BJ (cell line): ENCODE measurements around the gene C11orf98. TPM values are rescaled to one million over a fixed set of nuclear protein-coding genes. Genes with fewer than 3 reads are reported as not detected.
A peak's percentile ranks its signal among the peaks of the same experiment; 100 is the strongest.

ENCODE experiments used
- CTCF ChIA-PET: fragments of 350-600 bp; formaldehyde crosslinking; extraction: SDS; loops from one replicate; lab custom pipeline; 2021; ENCODE audit warnings: antibody characterized with exemption, inconsistent platforms; lab: Yijun Ruan, JAX
- POLR2A ChIA-PET: fragments of 300-600 bp; sonication (Branson Sonifier 250); formaldehyde crosslinking; extraction: SDS; loops from one replicate; lab custom pipeline; 2021; ENCODE audit warnings: antibody characterized with exemption; lab: Charles Lee
- DNase-seq: peaks from one replicate; pipeline ENCODE4 v3.0.0-alpha.2; 2011; ENCODE audit warnings: low read depth
- H3K27me3 ChIP-seq: 2 replicates; pipeline ENCODE4 v1.6.0; 2011; ENCODE audit warnings: low read length; ENCODE audit not compliant: control insufficient read depth, insufficient read depth
- H3K36me3 ChIP-seq: 2 replicates; pipeline ENCODE4 v1.5.1; 2011; ENCODE audit warnings: low read length; ENCODE audit not compliant: control insufficient read depth, insufficient read depth
- H3K4me3 ChIP-seq: 2 replicates; pipeline ENCODE4 v1.5.1; 2011; ENCODE audit warnings: low read depth, mild to moderate bottlenecking, control low read depth, low read length
- polyA plus RNA-seq: library from polyadenylated mRNA; depleted of rRNA; stranded (reverse); fragments of >200 nt; gene quantifications from 2 replicates; pipeline ENCODE4 v1.2.3, GENCODE V29; 2011
- TF ChIP-seq, protein P1 (sequence below): IDR thresholded peaks from 2 replicates; pipeline ENCODE4 v1.5.1; 2011; ENCODE audit warnings: low read depth, mild to moderate bottlenecking, control low read depth, inconsistent platforms, low read length, moderate library complexity; ENCODE audit not compliant: insufficient read depth

Gene C11orf98
- polyA plus RNA-seq, 1 experiment: 45.2 TPM

DNA sequence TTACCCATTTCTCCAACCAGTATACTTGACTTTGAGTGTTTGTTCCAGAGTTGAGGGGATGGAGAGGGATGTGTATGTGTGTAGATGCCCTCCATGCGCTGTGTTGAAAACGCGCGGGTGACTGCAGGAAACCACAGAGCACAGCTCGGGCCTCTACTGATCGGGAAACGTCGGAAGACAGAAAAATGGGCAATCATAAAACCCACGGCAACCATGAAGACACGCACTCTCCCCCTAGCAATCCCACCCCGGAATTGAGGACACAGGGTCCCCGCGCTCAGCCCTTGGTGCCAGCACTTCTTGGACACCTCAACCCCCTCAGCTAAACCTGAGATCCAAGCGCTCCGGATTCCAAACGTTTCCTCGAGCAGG is 6.2 kb upstream of the C11orf98 start:
- TF ChIP-seq, protein P1, sequence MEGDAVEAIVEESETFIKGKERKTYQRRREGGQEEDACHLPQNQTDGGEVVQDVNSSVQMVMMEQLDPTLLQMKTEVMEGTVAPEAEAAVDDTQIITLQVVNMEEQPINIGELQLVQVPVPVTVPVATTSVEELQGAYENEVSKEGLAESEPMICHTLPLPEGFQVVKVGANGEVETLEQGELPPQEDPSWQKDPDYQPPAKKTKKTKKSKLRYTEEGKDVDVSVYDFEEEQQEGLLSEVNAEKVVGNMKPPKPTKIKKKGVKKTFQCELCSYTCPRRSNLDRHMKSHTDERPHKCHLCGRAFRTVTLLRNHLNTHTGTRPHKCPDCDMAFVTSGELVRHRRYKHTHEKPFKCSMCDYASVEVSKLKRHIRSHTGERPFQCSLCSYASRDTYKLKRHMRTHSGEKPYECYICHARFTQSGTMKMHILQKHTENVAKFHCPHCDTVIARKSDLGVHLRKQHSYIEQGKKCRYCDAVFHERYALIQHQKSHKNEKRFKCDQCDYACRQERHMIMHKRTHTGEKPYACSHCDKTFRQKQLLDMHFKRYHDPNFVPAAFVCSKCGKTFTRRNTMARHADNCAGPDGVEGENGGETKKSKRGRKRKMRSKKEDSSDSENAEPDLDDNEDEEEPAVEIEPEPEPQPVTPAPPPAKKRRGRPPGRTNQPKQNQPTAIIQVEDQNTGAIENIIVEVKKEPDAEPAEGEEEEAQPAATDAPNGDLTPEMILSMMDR: no peak
- Histone ChIP-seq H3K27me3 (no peaks in the 10 kb centered on the region), H3K4me3 (peak overlapping the region; percentile 78), H3K36me3 (peaks cover 15% of the 10 kb centered on the region)
- no peak for DNase-seq
- POLR2A ChIA-PET: no interaction called here
- CTCF ChIA-PET: interaction anchor here (1.0 to 3.4 kb wide), 5 partner anchors 10 to 37 kb away, joined by 3 to 15 read pairs (median 5); partner anchors contain the start of genes BSCL2, GNG3 and LRRN4CL

DNA sequence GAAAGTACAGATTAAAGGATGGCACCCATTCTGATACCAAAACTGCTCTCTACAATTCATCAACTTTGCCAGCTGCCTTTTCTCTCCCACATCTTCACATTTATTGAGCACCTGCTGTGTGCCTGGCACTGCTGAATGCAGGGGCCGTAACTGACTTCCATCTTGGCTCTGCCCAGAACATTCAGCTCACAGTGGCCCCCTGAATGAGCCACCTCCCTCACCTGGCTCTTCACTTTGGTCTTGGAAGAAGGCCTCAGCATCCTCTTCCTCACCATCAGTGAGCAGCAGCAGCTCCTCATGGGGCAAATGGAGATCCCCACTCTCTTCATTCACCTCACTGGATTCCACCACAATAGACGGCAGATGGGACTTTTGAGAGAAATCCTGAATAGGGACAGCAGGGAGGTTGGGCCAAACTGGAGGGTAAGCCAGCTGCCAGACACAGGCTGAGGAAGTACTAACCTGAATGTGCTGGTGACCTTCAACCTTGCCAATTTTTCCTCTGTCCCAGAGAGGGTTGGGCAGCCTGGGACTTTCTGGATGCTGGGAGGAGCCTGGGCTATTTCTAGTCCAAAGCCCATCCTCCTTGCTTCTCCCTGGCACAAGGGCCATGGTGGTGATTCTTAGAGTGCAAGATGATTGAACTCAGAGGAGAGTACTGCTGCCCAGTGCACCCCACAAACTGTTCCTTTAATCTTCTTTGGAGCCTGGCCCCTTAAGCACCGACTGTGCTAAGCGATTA is 4.6 kb upstream of the C11orf98 start:
- ChIA-PET CTCF (interaction anchor here (2.0 to 3.4 kb wide), 3 partner anchors 11 to 25 kb away, joined by 9 to 15 read pairs (median 15); no protein-coding TSS in a partner anchor), POLR2A (interaction anchor here (0.6 kb wide), 1 partner anchor 233 kb away, joined by 3 read pairs; no protein-coding TSS in a partner anchor)
- Histone ChIP-seq H3K4me3 (no peak overlapping the region), H3K27me3 (no peaks in the 10 kb centered on the region), H3K36me3 (peaks cover 15% of the 10 kb centered on the region)
- TF ChIP-seq, protein P1: no peak
- no peak for DNase-seq

DNA sequence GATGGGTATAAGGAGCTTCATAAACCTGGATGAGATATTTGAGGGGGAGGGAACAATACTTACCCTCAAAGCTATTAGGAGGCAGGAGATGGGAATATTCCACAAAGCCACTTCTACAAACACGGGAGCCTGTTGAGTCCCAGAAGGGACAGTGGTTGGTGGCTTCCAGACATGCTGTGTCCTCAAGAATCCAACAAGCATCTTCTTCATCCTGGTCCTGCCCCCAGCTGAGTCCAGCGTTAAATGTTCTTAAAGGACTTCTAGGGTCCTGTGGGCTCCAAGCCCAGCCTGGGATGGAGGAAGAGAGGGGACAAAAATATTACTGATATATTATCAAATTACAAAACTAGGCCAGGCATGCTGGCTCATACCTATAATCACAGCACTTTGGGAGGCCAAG is 2.5 kb upstream of the C11orf98 start:
- TF ChIP-seq, protein P1: no peak
- ChIA-PET CTCF (interaction anchor here (1.0 to 2.0 kb wide), 4 partner anchors 13 to 274 kb away, joined by 3 to 9 read pairs (median 5); no protein-coding TSS in a partner anchor), POLR2A (no interaction called here)
- Histone ChIP-seq H3K36me3 (peaks cover 15% of the 10 kb centered on the region), H3K27me3 (no peaks in the 10 kb centered on the region), H3K4me3 (no peak overlapping the region)
- DNase-seq: no peak

DNA sequence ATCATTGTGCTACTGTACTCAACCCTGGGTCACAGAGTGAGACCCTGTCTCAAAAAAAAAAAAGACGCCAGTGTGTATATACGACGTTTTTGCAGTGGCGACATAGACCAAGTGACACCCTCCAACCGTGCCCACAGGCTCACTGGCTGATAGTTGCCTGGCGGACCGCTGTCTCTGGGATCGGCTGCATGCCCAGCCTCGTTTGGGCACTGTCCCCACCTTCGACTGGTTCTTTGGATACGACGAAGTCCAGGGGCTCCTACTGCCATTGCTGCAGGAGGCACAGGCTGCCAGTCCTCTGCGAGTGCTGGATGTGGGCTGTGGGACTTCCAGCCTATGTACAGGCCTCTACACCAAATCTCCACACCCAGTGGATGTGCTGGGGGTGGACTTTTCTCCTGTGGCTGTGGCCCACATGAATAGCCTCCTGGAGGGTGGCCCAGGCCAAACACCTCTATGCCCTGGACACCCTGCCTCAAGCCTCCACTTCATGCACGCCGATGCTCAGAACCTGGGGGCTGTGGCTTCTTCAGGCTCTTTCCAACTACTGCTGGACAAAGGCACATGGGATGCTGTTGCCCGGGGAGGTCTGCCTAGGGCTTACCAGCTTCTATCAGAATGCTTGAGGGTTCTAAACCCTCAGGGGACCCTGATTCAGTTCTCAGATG is 1.4 kb upstream of the C11orf98 start:
- Histone ChIP-seq H3K36me3 (peaks cover 15% of the 10 kb centered on the region), H3K4me3 (peak overlapping the region; percentile 72), H3K27me3 (no peaks in the 10 kb centered on the region)
- DNase-seq: no peak
- TF ChIP-seq, protein P1: no peak
- ChIA-PET CTCF (interaction anchor here (1.0 to 2.0 kb wide), 7 partner anchors 13 to 120 kb away, joined by 3 to 9 read pairs (median 6); partner anchors contain the start of gene LRRN4CL), POLR2A (interaction anchor here (0.6 to 2.3 kb wide), 4 partner anchors 20 to 111 kb away, joined by 10 to 19 read pairs (median 14); partner anchors contain the start of genes GANAB, HNRNPUL2 and TUT1)
